B cell (primary cell): ENCODE results near the gene RNF157. TPM values are rescaled to one million over a fixed set of nuclear protein-coding genes. Genes with fewer than 3 reads are reported as not detected.

Experiments used
- ATAC-seq: fragments of 200-7000 bp; cut with Tn5 transposase; one replicate; pipeline ENCODE4 v1.10.0; 2021; ENCODE audit warnings: low read depth, mild to moderate bottlenecking, moderate number of reproducible peaks, moderate library complexity
- CTCF ChIA-PET: fragments of 350-600 bp; sonication (Branson Sonifier 250); formaldehyde crosslinking; loops from one replicate; lab custom pipeline; 2021; ENCODE audit warnings: antibody characterized with exemption, inconsistent platforms; lab: Charles Lee
- POLR2A ChIA-PET: fragments of 350-600 bp; sonication (Branson Sonifier 250); formaldehyde crosslinking; loops from one replicate; lab custom pipeline; 2021; ENCODE audit warnings: antibody characterized with exemption; lab: Charles Lee
- DNase-seq: peaks from one replicate; pipeline ENCODE4 v3.0.0; 2013
- H2AFZ ChIP-seq: 2 replicates; pipeline ENCODE4 v1.6.1; 2012; ENCODE audit warnings: mild to moderate bottlenecking, low read depth, low read length; ENCODE audit not compliant: insufficient read depth, poor library complexity, severe bottlenecking
- H3K27ac ChIP-seq, 2 donors: 1 replicate in 1 of 2; 2 replicates in 1 of 2; pipeline ENCODE4 v1.5.1; 2012 to 2013; ENCODE audit warnings: low read length in 2 of 2, mild to moderate bottlenecking in 2 of 2, moderate library complexity in 1 of 2
- H3K27me3 ChIP-seq, 4 experiments: fragments of 200-600 bp in 1 of 4; sonication (generic) in 1 of 4; replicated peaks in 1 of 4; 1 replicate in 2 of 4; 2 replicates in 2 of 4; pipeline versions ENCODE4 v1.6.1 to v1.7.0; 2013 to 2016; ENCODE audit warnings: low read length in 3 of 4, mild to moderate bottlenecking in 2 of 4, mixed read lengths in 1 of 4, moderate library complexity in 1 of 4; ENCODE audit not compliant: insufficient read depth in 4 of 4, control insufficient read depth in 3 of 4; ENCODE audit errors: control extremely low read depth in 1 of 4
- H3K36me3 ChIP-seq, 2 experiments: replicated peaks in 1 of 2; 1 replicate in 1 of 2; 2 replicates in 1 of 2; pipeline versions ENCODE4 v1.6.1 to v1.7.1; 2013; ENCODE audit warnings: low read length in 1 of 2; ENCODE audit not compliant: insufficient read depth in 2 of 2, control insufficient read depth in 1 of 2; ENCODE audit errors: control extremely low read depth in 1 of 2, extremely low read depth in 1 of 2
- H3K4me1 ChIP-seq, 2 donors: fragments of 200-600 bp in 1 of 2; sonication (generic) in 1 of 2; 1 replicate in 1 of 2; 2 replicates in 1 of 2; pipeline versions ENCODE4 v1.5.1 to v1.6.1; 2013 to 2017; ENCODE audit warnings: low read length in 2 of 2; ENCODE audit not compliant: control insufficient read depth in 2 of 2, insufficient read depth in 2 of 2
- H3K4me2 ChIP-seq: replicated peaks from 2 replicates; pipeline ENCODE3; 2012; ENCODE audit warnings: mild to moderate bottlenecking, low read depth, low read length; ENCODE audit not compliant: poor library complexity, severe bottlenecking
- H3K4me3 ChIP-seq, 5 experiments: fragments of 200-600 bp in 1 of 5; sonication (generic) in 1 of 5; 1 replicate in 3 of 5; 2 replicates in 2 of 5; pipeline versions ENCODE4 v1.5.1 to v1.7.0; 2011 to 2016; ENCODE audit warnings: low read length in 4 of 5, mild to moderate bottlenecking in 4 of 5, low read depth in 2 of 5, control low read depth in 1 of 5, moderate library complexity in 1 of 5; ENCODE audit not compliant: insufficient read depth in 1 of 5; ENCODE audit errors: control extremely low read depth in 1 of 5, extremely low read depth in 1 of 5
- H3K79me2 ChIP-seq: fragments of 200-600 bp; sonication (generic); one replicate; pipeline ENCODE4 v1.6.0; 2016; ENCODE audit warnings: low read length; ENCODE audit not compliant: control insufficient read depth, insufficient read depth
- H3K9ac ChIP-seq: fragments of 200-600 bp; sonication (generic); 2 replicates; pipeline ENCODE4 v1.6.1; 2017; ENCODE audit warnings: mild to moderate bottlenecking, low read length, moderate library complexity
- H3K9me3 ChIP-seq, 3 donors: one replicate each; pipeline versions ENCODE4 v1.6.1 to v1.7.1; 2013; ENCODE audit warnings: low read length in 2 of 3; ENCODE audit not compliant: control insufficient read depth in 2 of 3, insufficient read depth in 1 of 3; ENCODE audit errors: control extremely low read depth in 1 of 3
- H4K20me1 ChIP-seq: 2 replicates; pipeline ENCODE4 v1.6.0; 2012; ENCODE audit warnings: mild to moderate bottlenecking, low read length; ENCODE audit not compliant: insufficient read depth, control insufficient read depth, poor library complexity, severe bottlenecking
- H3K27ac Mint-ChIP-seq: one replicate; pipeline ENCODE4 v1.8.0; 2021; ENCODE audit warnings: mixed read lengths
- H3K27me3 Mint-ChIP-seq: one replicate; pipeline ENCODE4 v1.8.0; 2021; ENCODE audit warnings: mixed read lengths
- H3K4me1 Mint-ChIP-seq: one replicate; pipeline ENCODE4 v1.8.0; 2021; ENCODE audit warnings: mixed read lengths
- H3K4me3 Mint-ChIP-seq: one replicate; pipeline ENCODE4 v1.8.0; 2021; ENCODE audit warnings: mixed read lengths
- H3K9me3 Mint-ChIP-seq: one replicate; pipeline ENCODE4 v1.8.0; 2022; ENCODE audit warnings: mixed read lengths; ENCODE audit not compliant: insufficient read depth
- CTCF ChIP-seq: fragments of 200-600 bp; IDR thresholded peaks from one replicate; pipeline ENCODE4 v1.8.0; 2022; ENCODE audit warnings: antibody characterized with exemption, mild to moderate bottlenecking
- EZH2 ChIP-seq: IDR thresholded peaks from 2 replicates; pipeline ENCODE4 v1.6.1; 2012; ENCODE audit warnings: borderline replicate concordance, low read depth, mild to moderate bottlenecking, moderate library complexity, low read length; ENCODE audit not compliant: insufficient read depth, poor library complexity, severe bottlenecking
- WGBS: methylation state at CpG from one replicate; pipeline ENCODE4 v1.1.5; 2013; ENCODE audit warnings: missing lambda C conversion rate; ENCODE audit not compliant: insufficient coverage; 5-methylcytosine and 5-hydroxymethylcytosine counted together
- intact Hi-C: fragments of 100-400 bp; cut with micrococcal nuclease; formaldehyde crosslinking; loops from one replicate; pipeline ENCODE4 v1.10.0; 2022
- polyA plus RNA-seq: library from polyadenylated mRNA; depleted of rRNA; stranded (reverse); fragments of >200 nt; gene quantifications from 2 replicates; pipeline ENCODE4 v1.2.3, GENCODE V29; 2012
- total RNA-seq, 2 donors: library from RNA; stranded (reverse); fragments of 120-200 nt in 1 of 2; gene quantifications; 1 replicate in 1 of 2; 2 replicates in 1 of 2; pipeline versions ENCODE4 v1.2.3 to v1.2.4, GENCODE V29; 2013 to 2022

RNF157 gene
- total and polyA plus RNA-seq, 2 donors (not counting 1 experiment from before 2014, with no cell fraction given) = 0.54 to 1.2 TPM

- H3K4me1 Mint-ChIP-seq = peaks cover 11% of the 10 kb centered on the region
- Histone ChIP-seq H3K27ac (no peak overlapping the region), H3K9ac (no peak overlapping the region), H2AFZ (peak overlapping the region; percentile 70), H3K27me3 (peaks cover 0 to 43% (median 26%) of the 10 kb centered on the region in 4 experiments), H3K79me2 (no peaks in the 10 kb centered on the region), H4K20me1 (no peaks in the 10 kb centered on the region), H3K36me3 (no peaks in the 10 kb centered on the region), H3K4me3 (no peak overlapping the region), H3K4me1 (peaks cover 16 to 21% of the 10 kb centered on the region in 2 donors), H3K4me2 (peak overlapping the region; percentile 96), H3K9me3 (peaks cover 0 to 5% (median 1%) of the 10 kb centered on the region in 3 donors)
- 85% methylated on average over 6 of the region's 11 CpGs for WGBS
- no peaks in the 10 kb centered on the region for H3K9me3 Mint-ChIP-seq
- no peak for ATAC-seq
- POLR2A ChIA-PET = interaction anchor here (0.6 kb wide), 1 partner anchor 488 kb away, joined by 5 read pairs; the partner anchor contains the start of gene METTL23
- H3K4me3 Mint-ChIP-seq = peak overlapping the region; percentile 77
- intact Hi-C loops = no loop called here
- peaks cover 32% of the 10 kb centered on the region for H3K27me3 Mint-ChIP-seq
- H3K27ac Mint-ChIP-seq = no peak overlapping the region
- DNase-seq = no peak
- CTCF ChIA-PET = interaction anchor here (0.6 to 1.6 kb wide), 4 partner anchors 21 to 43 kb away, joined by 3 to 9 read pairs (median 4); no protein-coding TSS in a partner anchor
- no peak for TF ChIP-seq CTCF
Observed at GRCh38 chr17:76238847-76239537, 1.3 kb downstream of the RNF157 start.

GRCh38 chr17:76237859-76238313, 2.4 kb downstream of the RNF157 start:
- Mint-ChIP-seq H3K4me1 (peaks cover 11% of the 10 kb centered on the region), H3K27me3 (peaks cover 24% of the 10 kb centered on the region), H3K27ac (no peak overlapping the region), H3K4me3 (no peak overlapping the region), H3K9me3 (no peaks in the 10 kb centered on the region)
- H3K4me2 ChIP-seq = no peak overlapping the region
- CTCF ChIA-PET = interaction anchor here (0.7 to 1.6 kb wide), 4 partner anchors 42 to 1502 kb away, joined by 3 to 9 read pairs (median 4); no protein-coding TSS in a partner anchor
- H4K20me1 ChIP-seq = no peaks in the 10 kb centered on the region
- no peak overlapping the region for H3K9ac ChIP-seq
- DNase-seq = no peak
- POLR2A ChIA-PET = no interaction called here
- 100% methylated on average over 2 of the region's 7 CpGs for WGBS
- H3K9me3 ChIP-seq = peaks cover 0 to 5% (median 1%) of the 10 kb centered on the region in 3 donors
- H3K4me3 ChIP-seq = no peak overlapping the region
- intact Hi-C loops = no loop called here
- peaks cover 0 to 32% (median 18%) of the 10 kb centered on the region in 4 experiments for H3K27me3 ChIP-seq
- no peak for TF ChIP-seq EZH2
- ATAC-seq = no peak
- H2AFZ ChIP-seq = no peak overlapping the region
- H3K79me2 ChIP-seq = no peaks in the 10 kb centered on the region
- peaks cover 16 to 21% of the 10 kb centered on the region in 2 donors for H3K4me1 ChIP-seq
- H3K36me3 ChIP-seq = no peaks in the 10 kb centered on the region
- no peak overlapping the region for H3K27ac ChIP-seq
